SK-N-SH treated with all-trans-retinoic acid at 6 μM for 48 hours (cell line): ENCODE data around the gene LMF1.

ENCODE experiments used
- ATAC-seq: fragments of 200-7000 bp; cut with Tn5 transposase; 3 replicates; pipeline ENCODE4 v1.9.1; 2020; ENCODE audit warnings: mild to moderate bottlenecking, moderate library complexity
- ARNTL ChIP-seq: fragments of 450-650 bp; formaldehyde crosslinking; IDR thresholded peaks from 2 replicates; pipeline ENCODE4 v1.5.0; 2020; ENCODE audit warnings: low read depth, mild to moderate bottlenecking, moderate library complexity, borderline replicate concordance
- BACH2 ChIP-seq: fragments of 250-450 bp; sonication (Bioruptor Pico); IDR thresholded peaks from 2 replicates; pipeline ENCODE4 v1.9.0; 2021; ENCODE audit warnings: mild to moderate bottlenecking, borderline replicate concordance
- CSDC2 ChIP-seq: fragments of 250-450 bp; sonication (Bioruptor Pico); IDR thresholded peaks from 2 replicates; pipeline ENCODE4 v1.5.0; 2020; ENCODE audit warnings: mild to moderate bottlenecking, moderate library complexity
- ESRRG ChIP-seq: fragments of 250-450 bp; sonication (Bioruptor Pico); IDR thresholded peaks from 2 replicates; pipeline ENCODE4 v1.6.1; 2021; ENCODE audit warnings: mild to moderate bottlenecking
- GLIS3 ChIP-seq: fragments of 250-450 bp; sonication (Bioruptor Pico); IDR thresholded peaks from 2 replicates; pipeline ENCODE4 v1.5.0; 2020; ENCODE audit warnings: mild to moderate bottlenecking, moderate library complexity
- ISL1 ChIP-seq: fragments of 250-450 bp; sonication (Bioruptor Pico); IDR thresholded peaks from 2 replicates; pipeline ENCODE4 v2.1.2; 2022; ENCODE audit warnings: mild to moderate bottlenecking, moderate library complexity
- OSR1 ChIP-seq: fragments of 250-450 bp; sonication (Bioruptor Pico); IDR thresholded peaks from 2 replicates; pipeline ENCODE4 v1.8.0; 2022; ENCODE audit warnings: moderate library complexity, mild to moderate bottlenecking, inconsistent platforms
- PPARA ChIP-seq: fragments of 250-450 bp; sonication (Bioruptor Pico); IDR thresholded peaks from 2 replicates; pipeline ENCODE4 v1.5.0; 2020; ENCODE audit warnings: mild to moderate bottlenecking, borderline replicate concordance
- RARB ChIP-seq: fragments of 250-450 bp; sonication (Bioruptor Pico); IDR thresholded peaks from 2 replicates; pipeline ENCODE4 v1.8.0; 2021; ENCODE audit warnings: mild to moderate bottlenecking, moderate library complexity
- SNAI2 ChIP-seq: fragments of 250-450 bp; sonication (Bioruptor Pico); IDR thresholded peaks from 2 replicates; pipeline ENCODE4 v1.5.0; 2020; ENCODE audit warnings: mild to moderate bottlenecking, moderate library complexity
- TCF4 ChIP-seq: fragments of 250-450 bp; sonication (Bioruptor Pico); IDR thresholded peaks from 2 replicates; pipeline ENCODE4 v1.8.0; 2021; ENCODE audit warnings: mild to moderate bottlenecking, moderate library complexity, borderline replicate concordance
- ZC3H10 ChIP-seq: fragments of 250-450 bp; sonication (Bioruptor Pico); IDR thresholded peaks from 2 replicates; pipeline ENCODE4 v1.5.1; 2021; ENCODE audit warnings: mild to moderate bottlenecking, moderate library complexity
- ZFP3 ChIP-seq: fragments of 250-450 bp; sonication (Bioruptor Pico); IDR thresholded peaks from 2 replicates; pipeline ENCODE4 v1.5.0; 2020; ENCODE audit warnings: mild to moderate bottlenecking, moderate library complexity
- ZFP30 ChIP-seq: fragments of 450-650 bp; formaldehyde crosslinking; IDR thresholded peaks from 2 replicates; pipeline ENCODE4 v1.5.0; 2022; ENCODE audit warnings: mild to moderate bottlenecking, moderate library complexity
- ZNF70 ChIP-seq: fragments of 450-650 bp; formaldehyde crosslinking; IDR thresholded peaks from 2 replicates; pipeline ENCODE4 v1.5.0; 2020; ENCODE audit warnings: mild to moderate bottlenecking, moderate library complexity
- ZNF8 ChIP-seq: fragments of 450-650 bp; formaldehyde crosslinking; IDR thresholded peaks from 2 replicates; pipeline ENCODE4 v1.5.0; 2020; ENCODE audit warnings: mild to moderate bottlenecking, moderate library complexity
- TF ChIP-seq, protein P1 (sequence below): fragments of 250-450 bp; sonication (Bioruptor Pico); IDR thresholded peaks from 2 replicates; pipeline ENCODE4 v1.8.0; 2021; ENCODE audit warnings: low read depth, mild to moderate bottlenecking, moderate library complexity, borderline replicate concordance
- TF ChIP-seq, protein P2 (sequence below): fragments of 250-450 bp; sonication (Bioruptor Pico); IDR thresholded peaks from 2 replicates; pipeline ENCODE4 v1.8.0; 2020; ENCODE audit warnings: mild to moderate bottlenecking, moderate library complexity, borderline replicate concordance
- TF ChIP-seq, protein P3 (sequence below): fragments of 250-450 bp; sonication (Bioruptor Pico); IDR thresholded peaks from 2 replicates; pipeline ENCODE4 v1.5.1; 2021; ENCODE audit warnings: mild to moderate bottlenecking, moderate library complexity
- TF ChIP-seq, protein P4 (sequence below): fragments of 250-450 bp; sonication (Bioruptor Pico); IDR thresholded peaks from 2 replicates; pipeline ENCODE4 v1.5.1; 2020; ENCODE audit warnings: low read depth, mild to moderate bottlenecking, moderate library complexity
- TF ChIP-seq, protein P5 (sequence below): fragments of 250-450 bp; sonication (Bioruptor Pico); IDR thresholded peaks from 2 replicates; pipeline ENCODE4 v1.5.0; 2020; ENCODE audit warnings: mild to moderate bottlenecking, moderate library complexity

LMF1 gene

DNA sequence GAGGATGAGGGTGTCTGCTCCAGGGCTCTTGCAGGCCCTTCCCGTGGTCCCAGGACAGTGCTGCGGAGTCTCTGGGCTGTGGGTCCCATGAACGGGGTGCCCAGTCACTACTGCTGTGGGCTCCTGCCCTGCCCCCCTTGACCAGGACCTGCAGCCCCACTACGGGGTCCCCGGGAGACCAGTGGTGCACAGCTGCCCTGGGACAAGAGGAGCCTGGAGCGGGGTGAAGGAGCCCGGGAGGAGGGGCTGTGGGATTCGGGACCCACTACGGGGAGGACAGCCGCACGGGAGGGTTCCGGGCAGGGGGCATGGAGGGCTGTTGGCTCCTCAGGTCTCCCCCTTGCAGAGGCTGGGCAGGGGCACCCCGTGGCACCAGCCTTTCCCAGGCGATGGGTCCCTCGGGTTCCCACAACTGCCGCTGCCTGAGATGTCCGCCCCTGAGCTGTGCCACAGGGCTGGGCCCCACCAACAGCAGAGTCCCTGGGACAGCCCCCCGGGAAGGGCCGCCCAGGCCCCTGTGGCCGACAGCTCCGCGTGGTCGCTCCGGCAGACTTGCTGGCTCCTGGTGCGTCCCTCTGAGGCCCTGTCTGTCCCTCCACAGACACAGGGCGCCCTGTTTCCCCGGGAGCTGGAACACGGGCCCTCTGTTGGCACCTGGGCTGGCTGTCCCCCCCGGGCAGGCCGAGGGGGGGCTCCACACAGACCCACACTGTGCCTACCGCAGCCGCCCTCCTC, 118.2 kb downstream of the LMF1 start:
- TF ChIP-seq ISL1 (CRISPR knock-in tag), result no peak
- TF ChIP-seq ZNF8 (CRISPR knock-in tag), result no peak
- no peak for TF ChIP-seq ZFP3 (CRISPR knock-in tag)
- TF ChIP-seq, protein P1, sequence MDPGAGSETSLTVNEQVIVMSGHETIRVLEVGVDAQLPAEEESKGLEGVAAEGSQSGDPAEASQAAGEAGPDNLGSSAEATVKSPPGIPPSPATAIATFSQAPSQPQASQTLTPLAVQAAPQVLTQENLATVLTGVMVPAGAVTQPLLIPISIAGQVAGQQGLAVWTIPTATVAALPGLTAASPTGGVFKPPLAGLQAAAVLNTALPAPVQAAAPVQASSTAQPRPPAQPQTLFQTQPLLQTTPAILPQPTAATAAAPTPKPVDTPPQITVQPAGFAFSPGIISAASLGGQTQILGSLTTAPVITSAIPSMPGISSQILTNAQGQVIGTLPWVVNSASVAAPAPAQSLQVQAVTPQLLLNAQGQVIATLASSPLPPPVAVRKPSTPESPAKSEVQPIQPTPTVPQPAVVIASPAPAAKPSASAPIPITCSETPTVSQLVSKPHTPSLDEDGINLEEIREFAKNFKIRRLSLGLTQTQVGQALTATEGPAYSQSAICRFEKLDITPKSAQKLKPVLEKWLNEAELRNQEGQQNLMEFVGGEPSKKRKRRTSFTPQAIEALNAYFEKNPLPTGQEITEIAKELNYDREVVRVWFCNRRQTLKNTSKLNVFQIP (CRISPR knock-in tag), result no peak
- TF ChIP-seq PPARA (CRISPR knock-in tag), result no peak
- TF ChIP-seq, all 23 proteins: peak for 0
- no peak for ATAC-seq

DNA sequence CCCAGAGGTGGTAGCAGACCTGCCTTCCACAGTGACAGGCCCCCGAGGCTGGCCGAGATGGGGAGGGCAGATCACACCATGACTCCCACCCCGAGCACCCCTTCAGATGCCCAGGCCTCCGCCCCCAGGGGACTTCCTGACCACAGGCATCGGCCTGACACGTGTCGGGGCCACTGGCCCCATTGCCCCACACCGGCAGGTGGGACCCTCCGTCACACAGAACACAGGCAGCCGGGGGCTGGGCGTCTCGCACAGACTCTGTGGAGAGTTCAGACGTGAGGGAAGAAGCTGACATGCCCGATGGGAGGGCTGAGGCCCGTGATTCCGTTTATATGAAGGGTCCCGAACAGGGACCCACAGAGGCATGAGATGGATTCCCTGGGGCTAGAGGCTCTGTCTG, 118.9 kb downstream of the LMF1 start:
- no peak for TF ChIP-seq BACH2 (CRISPR knock-in tag)
- TF ChIP-seq CSDC2 (CRISPR knock-in tag), result no peak
- no peak for TF ChIP-seq SNAI2
- no peak for TF ChIP-seq ZC3H10
- TF ChIP-seq, all 23 proteins: peak for 0
- ATAC-seq, result no peak; the same call in 2 of the 3 replicates

DNA sequence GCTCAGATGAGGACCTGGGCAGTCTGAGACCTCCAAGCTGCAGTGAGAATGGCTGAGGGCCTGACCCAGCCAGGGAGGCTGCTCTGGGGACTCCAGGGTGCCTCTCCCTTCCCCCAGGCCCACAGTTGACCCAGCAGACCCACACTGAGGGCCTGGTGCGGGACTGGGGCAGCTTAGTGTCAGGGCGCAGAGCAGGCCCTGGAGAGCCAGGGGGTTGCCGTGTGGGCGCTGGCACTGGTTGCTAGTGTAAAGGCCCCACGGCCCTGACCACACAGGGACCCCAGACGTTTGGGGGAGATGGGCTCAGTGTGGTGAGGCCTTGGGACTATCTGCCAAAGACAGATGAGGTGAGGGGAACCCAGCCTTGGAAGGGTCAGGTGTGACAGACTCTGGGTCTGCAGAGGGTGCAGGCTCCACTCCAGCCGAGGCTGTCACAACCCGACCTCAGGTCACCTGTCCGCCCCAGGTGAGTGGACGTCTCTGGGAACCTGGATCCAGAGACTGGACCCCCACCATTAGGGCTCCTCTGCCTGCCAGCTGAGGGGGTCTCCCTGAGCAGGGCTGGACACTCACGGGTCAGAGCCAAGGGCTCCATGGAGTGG, 119.5 kb downstream of the LMF1 start:
- ATAC-seq, result no peak
- TF ChIP-seq ISL1 (CRISPR knock-in tag), result no peak
- TF ChIP-seq, protein P2, sequence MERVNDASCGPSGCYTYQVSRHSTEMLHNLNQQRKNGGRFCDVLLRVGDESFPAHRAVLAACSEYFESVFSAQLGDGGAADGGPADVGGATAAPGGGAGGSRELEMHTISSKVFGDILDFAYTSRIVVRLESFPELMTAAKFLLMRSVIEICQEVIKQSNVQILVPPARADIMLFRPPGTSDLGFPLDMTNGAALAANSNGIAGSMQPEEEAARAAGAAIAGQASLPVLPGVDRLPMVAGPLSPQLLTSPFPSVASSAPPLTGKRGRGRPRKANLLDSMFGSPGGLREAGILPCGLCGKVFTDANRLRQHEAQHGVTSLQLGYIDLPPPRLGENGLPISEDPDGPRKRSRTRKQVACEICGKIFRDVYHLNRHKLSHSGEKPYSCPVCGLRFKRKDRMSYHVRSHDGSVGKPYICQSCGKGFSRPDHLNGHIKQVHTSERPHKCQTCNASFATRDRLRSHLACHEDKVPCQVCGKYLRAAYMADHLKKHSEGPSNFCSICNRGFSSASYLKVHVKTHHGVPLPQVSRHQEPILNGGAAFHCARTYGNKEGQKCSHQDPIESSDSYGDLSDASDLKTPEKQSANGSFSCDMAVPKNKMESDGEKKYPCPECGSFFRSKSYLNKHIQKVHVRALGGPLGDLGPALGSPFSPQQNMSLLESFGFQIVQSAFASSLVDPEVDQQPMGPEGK, result no peak
- TF ChIP-seq ZFP30 (CRISPR knock-in tag), result no peak
- no peak for TF ChIP-seq TCF4
- no peak for TF ChIP-seq BACH2 (CRISPR knock-in tag)
- TF ChIP-seq, protein P3, sequence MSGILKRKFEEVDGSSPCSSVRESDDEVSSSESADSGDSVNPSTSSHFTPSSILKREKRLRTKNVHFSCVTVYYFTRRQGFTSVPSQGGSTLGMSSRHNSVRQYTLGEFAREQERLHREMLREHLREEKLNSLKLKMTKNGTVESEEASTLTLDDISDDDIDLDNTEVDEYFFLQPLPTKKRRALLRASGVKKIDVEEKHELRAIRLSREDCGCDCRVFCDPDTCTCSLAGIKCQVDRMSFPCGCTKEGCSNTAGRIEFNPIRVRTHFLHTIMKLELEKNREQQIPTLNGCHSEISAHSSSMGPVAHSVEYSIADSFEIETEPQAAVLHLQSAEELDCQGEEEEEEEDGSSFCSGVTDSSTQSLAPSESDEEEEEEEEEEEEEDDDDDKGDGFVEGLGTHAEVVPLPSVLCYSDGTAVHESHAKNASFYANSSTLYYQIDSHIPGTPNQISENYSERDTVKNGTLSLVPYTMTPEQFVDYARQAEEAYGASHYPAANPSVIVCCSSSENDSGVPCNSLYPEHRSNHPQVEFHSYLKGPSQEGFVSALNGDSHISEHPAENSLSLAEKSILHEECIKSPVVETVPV (CRISPR knock-in tag), result no peak
- TF ChIP-seq ZFP3 (CRISPR knock-in tag), result no peak
- no peak for TF ChIP-seq SNAI2
- no peak for TF ChIP-seq OSR1 (CRISPR knock-in tag)
- no peak for TF ChIP-seq CSDC2 (CRISPR knock-in tag)
- TF ChIP-seq ZNF70 (CRISPR knock-in tag), result no peak
- no peak for TF ChIP-seq ARNTL
- no peak for TF ChIP-seq RARB (CRISPR knock-in tag)
- no peak for TF ChIP-seq PPARA (CRISPR knock-in tag)
- TF ChIP-seq, protein P4, sequence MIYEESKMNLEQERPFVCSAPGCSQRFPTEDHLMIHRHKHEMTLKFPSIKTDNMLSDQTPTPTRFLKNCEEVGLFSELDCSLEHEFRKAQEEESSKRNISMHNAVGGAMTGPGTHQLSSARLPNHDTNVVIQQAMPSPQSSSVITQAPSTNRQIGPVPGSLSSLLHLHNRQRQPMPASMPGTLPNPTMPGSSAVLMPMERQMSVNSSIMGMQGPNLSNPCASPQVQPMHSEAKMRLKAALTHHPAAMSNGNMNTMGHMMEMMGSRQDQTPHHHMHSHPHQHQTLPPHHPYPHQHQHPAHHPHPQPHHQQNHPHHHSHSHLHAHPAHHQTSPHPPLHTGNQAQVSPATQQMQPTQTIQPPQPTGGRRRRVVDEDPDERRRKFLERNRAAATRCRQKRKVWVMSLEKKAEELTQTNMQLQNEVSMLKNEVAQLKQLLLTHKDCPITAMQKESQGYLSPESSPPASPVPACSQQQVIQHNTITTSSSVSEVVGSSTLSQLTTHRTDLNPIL (CRISPR knock-in tag), result no peak
- no peak for TF ChIP-seq GLIS3 (CRISPR knock-in tag)
- no peak for TF ChIP-seq ESRRG (CRISPR knock-in tag)
- TF ChIP-seq, all 23 proteins: peak for 0

DNA sequence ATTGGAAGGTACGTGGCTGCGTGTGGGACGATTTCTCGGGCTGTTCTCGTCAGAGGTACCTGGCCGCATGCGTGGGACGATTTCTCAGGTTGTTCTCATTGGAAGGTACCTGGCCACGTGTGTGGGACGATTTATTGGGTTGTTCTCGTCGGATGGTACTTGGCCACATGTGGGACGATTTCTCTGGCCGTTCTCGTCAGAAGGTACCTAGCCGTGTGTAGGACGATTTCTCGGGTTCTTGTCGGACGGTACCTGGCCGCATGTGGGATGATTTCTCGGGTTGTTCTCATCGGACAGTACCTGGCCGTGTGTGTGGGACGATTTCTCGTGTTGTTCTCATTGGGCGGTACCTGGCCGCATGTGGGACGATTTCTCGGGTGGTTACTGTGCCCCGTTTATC, 120.1 kb downstream of the LMF1 start:
- TF ChIP-seq, protein P1 (CRISPR knock-in tag), result no peak
- TF ChIP-seq ARNTL (no peak), CSDC2 (CRISPR knock-in tag) (no peak), ISL1 (CRISPR knock-in tag) (no peak), BACH2 (CRISPR knock-in tag) (no peak)
- TF ChIP-seq, protein P5, sequence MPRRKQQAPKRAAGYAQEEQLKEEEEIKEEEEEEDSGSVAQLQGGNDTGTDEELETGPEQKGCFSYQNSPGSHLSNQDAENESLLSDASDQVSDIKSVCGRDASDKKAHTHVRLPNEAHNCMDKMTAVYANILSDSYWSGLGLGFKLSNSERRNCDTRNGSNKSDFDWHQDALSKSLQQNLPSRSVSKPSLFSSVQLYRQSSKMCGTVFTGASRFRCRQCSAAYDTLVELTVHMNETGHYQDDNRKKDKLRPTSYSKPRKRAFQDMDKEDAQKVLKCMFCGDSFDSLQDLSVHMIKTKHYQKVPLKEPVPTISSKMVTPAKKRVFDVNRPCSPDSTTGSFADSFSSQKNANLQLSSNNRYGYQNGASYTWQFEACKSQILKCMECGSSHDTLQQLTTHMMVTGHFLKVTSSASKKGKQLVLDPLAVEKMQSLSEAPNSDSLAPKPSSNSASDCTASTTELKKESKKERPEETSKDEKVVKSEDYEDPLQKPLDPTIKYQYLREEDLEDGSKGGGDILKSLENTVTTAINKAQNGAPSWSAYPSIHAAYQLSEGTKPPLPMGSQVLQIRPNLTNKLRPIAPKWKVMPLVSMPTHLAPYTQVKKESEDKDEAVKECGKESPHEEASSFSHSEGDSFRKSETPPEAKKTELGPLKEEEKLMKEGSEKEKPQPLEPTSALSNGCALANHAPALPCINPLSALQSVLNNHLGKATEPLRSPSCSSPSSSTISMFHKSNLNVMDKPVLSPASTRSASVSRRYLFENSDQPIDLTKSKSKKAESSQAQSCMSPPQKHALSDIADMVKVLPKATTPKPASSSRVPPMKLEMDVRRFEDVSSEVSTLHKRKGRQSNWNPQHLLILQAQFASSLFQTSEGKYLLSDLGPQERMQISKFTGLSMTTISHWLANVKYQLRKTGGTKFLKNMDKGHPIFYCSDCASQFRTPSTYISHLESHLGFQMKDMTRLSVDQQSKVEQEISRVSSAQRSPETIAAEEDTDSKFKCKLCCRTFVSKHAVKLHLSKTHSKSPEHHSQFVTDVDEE (CRISPR knock-in tag), result no peak
- TF ChIP-seq, all 23 proteins: peak for 0
- ATAC-seq, result no peak
